Loucy (cell line): Measurements from ENCODE around the gene NPM1.

ENCODE experiments used
- H2AFZ ChIP-seq: fragments of 200-600 bp; sonication (generic); 2 replicates; pipeline ENCODE4 v1.6.0; 2016; ENCODE audit warnings: antibody characterized with exemption, mild to moderate bottlenecking, low read length, moderate library complexity
- H3F3A ChIP-seq: fragments of 200-600 bp; 2 replicates; pipeline ENCODE4 v1.6.0; 2016; ENCODE audit warnings: antibody characterized with exemption, low read depth, mild to moderate bottlenecking
- H3K27me3 ChIP-seq: fragments of 200-600 bp; sonication (generic); 2 replicates; pipeline ENCODE4 v1.6.1; 2014; ENCODE audit warnings: low read length, mild to moderate bottlenecking; ENCODE audit not compliant: insufficient read depth, poor library complexity, severe bottlenecking
- H3K36me3 ChIP-seq: fragments of 200-600 bp; sonication (generic); 2 replicates; pipeline ENCODE4 v1.6.1; 2016; ENCODE audit warnings: low read length; ENCODE audit not compliant: insufficient read depth
- H3K4me1 ChIP-seq: fragments of 200-600 bp; sonication (generic); 2 replicates; pipeline ENCODE4 v1.5.1; 2014; ENCODE audit warnings: low read length, mild to moderate bottlenecking; ENCODE audit not compliant: insufficient read depth, poor library complexity, severe bottlenecking
- H3K4me2 ChIP-seq: fragments of 200-600 bp; sonication (generic); 2 replicates; pipeline ENCODE4 v1.6.0; 2014; ENCODE audit warnings: antibody characterized with exemption, low read length, low read depth, mild to moderate bottlenecking; ENCODE audit not compliant: poor library complexity, severe bottlenecking
- H3K4me3 ChIP-seq: fragments of 200-600 bp; sonication (generic); 2 replicates; pipeline ENCODE4 v1.5.1; 2014; ENCODE audit warnings: low read length, mild to moderate bottlenecking, mixed read lengths; ENCODE audit not compliant: poor library complexity, severe bottlenecking
- H3K79me2 ChIP-seq: fragments of 200-600 bp; sonication (generic); 2 replicates; pipeline ENCODE4 v1.6.1; 2014; ENCODE audit warnings: low read length; ENCODE audit not compliant: insufficient read depth
- H3K9ac ChIP-seq: fragments of 200-600 bp; sonication (generic); 2 replicates; pipeline ENCODE4 v1.6.0; 2014; ENCODE audit warnings: mild to moderate bottlenecking, low read depth, low read length, moderate library complexity; ENCODE audit not compliant: poor library complexity, severe bottlenecking
- H3K9me2 ChIP-seq: fragments of 200-600 bp; sonication (generic); replicated peaks from 2 replicates; pipeline ENCODE4 v1.6.1; 2016; ENCODE audit warnings: low read depth, low read length, mixed read lengths
- H3K9me3 ChIP-seq: fragments of 200-600 bp; sonication (generic); 2 replicates; pipeline ENCODE4 v1.6.1; 2014; ENCODE audit warnings: mild to moderate bottlenecking, antibody characterized with exemption, low read length, low read depth; ENCODE audit not compliant: insufficient read depth
- H4K20me1 ChIP-seq: fragments of 200-600 bp; sonication (generic); 2 replicates; pipeline ENCODE4 v1.6.0; 2014; ENCODE audit warnings: antibody characterized with exemption, low read length, mild to moderate bottlenecking; ENCODE audit not compliant: insufficient read depth, poor library complexity, severe bottlenecking
- EZH2phosphoT487 ChIP-seq: fragments of 200-600 bp; IDR thresholded peaks from 2 replicates; pipeline ENCODE4 v1.6.1; 2018; ENCODE audit warnings: antibody characterized with exemption, mild to moderate bottlenecking, moderate library complexity, borderline replicate concordance
- TF ChIP-seq, protein P1 (sequence below): fragments of 200-600 bp; sonication (generic); conservative IDR thresholded peaks from 2 replicates; pipeline ENCODE4 v1.5.1; 2014; ENCODE audit warnings: mild to moderate bottlenecking, antibody characterized with exemption, low read length

The NPM1 gene

DNA sequence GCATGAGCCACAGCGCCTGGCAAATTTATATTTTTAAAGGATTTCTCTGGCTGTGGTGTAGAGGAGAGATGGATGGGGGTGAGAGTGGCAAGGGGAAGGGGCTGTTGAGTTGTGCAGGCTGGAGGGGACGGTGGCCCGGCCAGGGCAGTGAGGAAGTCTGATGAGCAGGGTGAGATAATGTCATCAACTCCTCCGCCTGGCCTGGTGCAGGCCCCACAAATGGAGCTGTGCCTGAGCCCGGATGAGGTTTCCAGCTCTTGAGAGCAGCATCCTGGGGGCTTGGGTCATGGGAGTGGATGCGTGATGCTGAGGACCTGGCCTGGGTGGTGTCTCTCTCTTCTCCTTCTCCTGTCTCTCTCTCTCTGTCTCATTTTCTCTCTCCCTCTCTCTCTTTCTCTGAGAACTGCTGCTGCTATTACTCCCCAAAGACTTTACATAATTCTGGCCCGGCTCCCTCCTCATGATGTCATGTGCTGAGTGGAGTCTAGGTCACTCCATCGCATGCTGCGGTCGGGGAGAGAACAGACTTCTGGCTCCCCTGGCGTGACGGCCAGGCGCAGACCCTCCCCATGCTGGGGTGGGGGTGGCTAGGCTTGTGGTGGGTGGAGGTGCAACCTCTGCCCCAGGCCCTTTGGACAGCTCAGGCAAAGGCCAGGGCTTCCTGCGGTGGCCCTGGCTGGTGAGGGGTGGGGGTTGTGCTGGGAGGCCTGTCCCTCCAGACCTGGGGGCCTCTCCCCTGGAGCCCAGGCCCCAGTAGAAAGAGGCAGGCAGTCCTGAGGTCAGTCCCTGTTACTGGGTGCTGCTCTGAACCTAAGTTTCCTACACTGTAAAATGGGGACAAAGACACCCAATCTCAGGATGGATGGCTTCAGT lies 58.2 kb downstream of the NPM1 start:
- no peak overlapping the region for H2AFZ ChIP-seq
- H3K27me3 ChIP-seq, result no peaks in the 10 kb centered on the region
- H3K36me3 ChIP-seq, result no peaks in the 10 kb centered on the region
- H3K4me1 ChIP-seq, result no peaks in the 10 kb centered on the region
- no peak overlapping the region for H3K9ac ChIP-seq
- no peak overlapping the region for H3K4me3 ChIP-seq
- H3K9me2 ChIP-seq, result no peaks in the 10 kb centered on the region
- no peaks in the 10 kb centered on the region for H3K79me2 ChIP-seq
- H3K4me2 ChIP-seq, result no peak overlapping the region
- no peaks in the 10 kb centered on the region for H3F3A ChIP-seq
- H3K9me3 ChIP-seq, result no peaks in the 10 kb centered on the region
- H4K20me1 ChIP-seq, result no peaks in the 10 kb centered on the region
- TF ChIP-seq EZH2phosphoT487, result no peak
- TF ChIP-seq, protein P1, sequence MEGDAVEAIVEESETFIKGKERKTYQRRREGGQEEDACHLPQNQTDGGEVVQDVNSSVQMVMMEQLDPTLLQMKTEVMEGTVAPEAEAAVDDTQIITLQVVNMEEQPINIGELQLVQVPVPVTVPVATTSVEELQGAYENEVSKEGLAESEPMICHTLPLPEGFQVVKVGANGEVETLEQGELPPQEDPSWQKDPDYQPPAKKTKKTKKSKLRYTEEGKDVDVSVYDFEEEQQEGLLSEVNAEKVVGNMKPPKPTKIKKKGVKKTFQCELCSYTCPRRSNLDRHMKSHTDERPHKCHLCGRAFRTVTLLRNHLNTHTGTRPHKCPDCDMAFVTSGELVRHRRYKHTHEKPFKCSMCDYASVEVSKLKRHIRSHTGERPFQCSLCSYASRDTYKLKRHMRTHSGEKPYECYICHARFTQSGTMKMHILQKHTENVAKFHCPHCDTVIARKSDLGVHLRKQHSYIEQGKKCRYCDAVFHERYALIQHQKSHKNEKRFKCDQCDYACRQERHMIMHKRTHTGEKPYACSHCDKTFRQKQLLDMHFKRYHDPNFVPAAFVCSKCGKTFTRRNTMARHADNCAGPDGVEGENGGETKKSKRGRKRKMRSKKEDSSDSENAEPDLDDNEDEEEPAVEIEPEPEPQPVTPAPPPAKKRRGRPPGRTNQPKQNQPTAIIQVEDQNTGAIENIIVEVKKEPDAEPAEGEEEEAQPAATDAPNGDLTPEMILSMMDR, result no peak

DNA sequence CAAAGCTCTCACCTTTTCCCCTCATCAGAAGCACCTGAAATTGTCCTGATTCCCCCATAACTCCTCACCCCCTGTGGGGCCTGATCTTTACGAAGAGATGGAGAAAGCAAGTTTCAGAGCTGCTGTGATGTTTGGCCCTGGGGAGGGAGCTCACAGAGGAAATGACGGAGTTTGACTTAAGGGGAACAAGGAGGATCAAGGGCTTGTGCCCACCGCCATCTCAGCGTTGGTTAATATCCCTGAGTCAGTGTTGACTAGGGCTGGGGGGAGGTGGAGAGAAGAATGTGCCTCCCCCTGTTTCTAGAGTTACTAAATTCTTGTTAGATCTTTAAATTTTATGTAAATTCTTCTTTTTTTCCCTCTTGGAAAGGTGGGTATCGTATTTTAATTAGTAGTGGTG lies 59.6 kb downstream of the NPM1 start:
- Histone ChIP-seq H4K20me1 (no peaks in the 10 kb centered on the region), H3K27me3 (no peaks in the 10 kb centered on the region), H3K4me2 (no peak overlapping the region)

DNA sequence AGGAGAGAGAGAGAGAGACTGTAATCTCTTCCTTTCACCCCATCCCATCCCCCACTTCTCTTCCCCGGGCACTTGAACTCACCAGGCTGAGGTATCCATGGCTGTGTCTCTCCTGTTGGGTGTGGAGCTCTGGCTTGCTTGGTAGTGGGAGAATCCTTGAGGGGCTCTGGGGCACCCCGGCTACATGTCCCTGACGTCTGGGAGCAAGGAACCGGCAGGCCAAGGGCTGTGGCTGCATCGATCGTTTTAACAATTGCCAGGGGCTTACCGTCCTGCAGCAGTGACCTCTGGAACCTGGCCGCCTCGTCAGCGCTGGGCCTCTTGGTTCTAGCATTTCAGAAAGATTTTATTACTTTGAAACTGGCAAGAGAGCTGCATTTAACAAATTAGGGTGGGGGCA lies 61.8 kb downstream of the NPM1 start:
- H4K20me1 ChIP-seq, result no peaks in the 10 kb centered on the region
- no peaks in the 10 kb centered on the region for H3K36me3 ChIP-seq
- no peak overlapping the region for H3K4me2 ChIP-seq
- no peaks in the 10 kb centered on the region for H3K9me3 ChIP-seq
- H3K4me3 ChIP-seq, result no peak overlapping the region
- no peak overlapping the region for H2AFZ ChIP-seq
- H3F3A ChIP-seq, result no peaks in the 10 kb centered on the region
- TF ChIP-seq, protein P1, result no peak
- no peak for TF ChIP-seq EZH2phosphoT487
- H3K79me2 ChIP-seq, result no peaks in the 10 kb centered on the region
- no peaks in the 10 kb centered on the region for H3K4me1 ChIP-seq
- no peak overlapping the region for H3K9ac ChIP-seq
- H3K9me2 ChIP-seq, result no peaks in the 10 kb centered on the region
- H3K27me3 ChIP-seq, result no peaks in the 10 kb centered on the region

More for the DNA sequence above, 59.6 kb downstream of the NPM1 start:
- Histone ChIP-seq H3K4me3 (no peak overlapping the region), H2AFZ (no peak overlapping the region), H3K36me3 (no peaks in the 10 kb centered on the region), H3K9ac (no peak overlapping the region), H3F3A (no peaks in the 10 kb centered on the region), H3K9me3 (no peaks in the 10 kb centered on the region), H3K4me1 (no peaks in the 10 kb centered on the region), H3K9me2 (no peaks in the 10 kb centered on the region), H3K79me2 (no peaks in the 10 kb centered on the region)
- no peak for TF ChIP-seq EZH2phosphoT487
- TF ChIP-seq, protein P1, result no peak
